Trophoblast cell (in vitro differentiated cells and primary cell): ENCODE measurements around the gene CERS6.

Source experiments
- DNase-seq, 2 donors: peaks; one replicate each; pipeline ENCODE4 v3.0.0-alpha.2; 2016
- H2AFZ ChIP-seq: 2 replicates; pipeline ENCODE4 v1.6.1; 2013; ENCODE audit warnings: low read length, moderate library complexity, mild to moderate bottlenecking; ENCODE audit not compliant: insufficient read depth, poor library complexity
- H2AK5ac ChIP-seq: 2 replicates; pipeline ENCODE4 v1.6.1; 2013; ENCODE audit warnings: mild to moderate bottlenecking, low read length
- H2BK120ac ChIP-seq: 2 replicates; pipeline ENCODE4 v1.6.1; 2013; ENCODE audit warnings: low read length, mild to moderate bottlenecking, moderate library complexity; ENCODE audit not compliant: insufficient read depth, poor library complexity
- H2BK12ac ChIP-seq: 2 replicates; pipeline ENCODE4 v1.6.1; 2013; ENCODE audit warnings: mild to moderate bottlenecking, low read length, moderate library complexity
- H2BK5ac ChIP-seq: 2 replicates; pipeline ENCODE4 v1.6.1; 2013; ENCODE audit warnings: low read length, low read depth, moderate library complexity, mild to moderate bottlenecking; ENCODE audit not compliant: poor library complexity
- H3K14ac ChIP-seq: 2 replicates; pipeline ENCODE4 v1.6.1; 2013; ENCODE audit warnings: mild to moderate bottlenecking, low read length
- H3K18ac ChIP-seq: 2 replicates; pipeline ENCODE4 v1.6.1; 2013; ENCODE audit warnings: mild to moderate bottlenecking, low read length
- H3K23ac ChIP-seq: 2 replicates; pipeline ENCODE4 v1.6.1; 2013; ENCODE audit warnings: low read length
- H3K27ac ChIP-seq: 2 replicates; pipeline ENCODE4 v1.5.1; 2013; ENCODE audit warnings: low read depth, mild to moderate bottlenecking, inconsistent platforms, low read length, moderate library complexity
- H3K27me3 ChIP-seq: 2 replicates; pipeline ENCODE4 v1.6.1; 2013; ENCODE audit warnings: inconsistent platforms, mild to moderate bottlenecking, low read length, moderate library complexity; ENCODE audit not compliant: insufficient read depth
- H3K36me3 ChIP-seq, 2 experiments: 1 replicate in 1 of 2; 2 replicates in 1 of 2; pipeline ENCODE4 v1.6.1; 2013; ENCODE audit warnings: low read length in 2 of 2, mild to moderate bottlenecking in 2 of 2, moderate library complexity in 1 of 2; ENCODE audit not compliant: insufficient read depth in 2 of 2, control insufficient read depth in 1 of 2
- H3K4ac ChIP-seq: 2 replicates; pipeline ENCODE4 v1.6.1; 2013; ENCODE audit warnings: low read depth, mild to moderate bottlenecking, low read length, moderate library complexity
- H3K4me1 ChIP-seq, 2 experiments: 1 replicate in 1 of 2; 2 replicates in 1 of 2; pipeline ENCODE4 v1.6.1; 2013; ENCODE audit warnings: low read length in 2 of 2, mild to moderate bottlenecking in 2 of 2, moderate library complexity in 1 of 2; ENCODE audit not compliant: insufficient read depth in 2 of 2, control insufficient read depth in 1 of 2
- H3K4me2 ChIP-seq: 2 replicates; pipeline ENCODE4 v1.6.1; 2013; ENCODE audit warnings: inconsistent platforms, mild to moderate bottlenecking, low read length, moderate library complexity
- H3K4me3 ChIP-seq: 2 replicates; pipeline ENCODE4 v1.5.1; 2013; ENCODE audit warnings: mild to moderate bottlenecking, low read depth, low read length, inconsistent platforms
- H3K79me1 ChIP-seq: one replicate; pipeline ENCODE4 v1.6.1; 2013; ENCODE audit warnings: low read length
- H3K79me2 ChIP-seq: 2 replicates; pipeline ENCODE4 v1.6.1; 2013; ENCODE audit warnings: low read length, mild to moderate bottlenecking; ENCODE audit not compliant: control insufficient read depth, insufficient read depth, poor library complexity
- H3K9ac ChIP-seq: 2 replicates; pipeline ENCODE4 v1.6.1; 2013; ENCODE audit warnings: mild to moderate bottlenecking, low read length
- H3K9me3 ChIP-seq: 2 replicates; pipeline ENCODE4 v1.6.1; 2013; ENCODE audit warnings: low read depth, mild to moderate bottlenecking, control low read depth, inconsistent platforms, low read length; ENCODE audit not compliant: insufficient read depth
- H4K12ac ChIP-seq: 2 replicates; pipeline ENCODE4 v1.6.1; 2013; ENCODE audit warnings: low read depth, mild to moderate bottlenecking, low read length, moderate library complexity
- H4K8ac ChIP-seq: 2 replicates; pipeline ENCODE4 v1.6.1; 2013; ENCODE audit warnings: low read depth, mild to moderate bottlenecking, low read length, moderate library complexity
- H4K91ac ChIP-seq: one replicate; pipeline ENCODE4 v1.6.1; 2013; ENCODE audit warnings: low read depth, mild to moderate bottlenecking, low read length, moderate library complexity
- WGBS: extraction: QIAGEN DNeasy Blood & Tissue Kit; methylation state at CpG from one replicate; pipeline ENCODE4 v1.1.7; 2013; ENCODE audit warnings: missing lambda C conversion rate; ENCODE audit not compliant: insufficient read length, insufficient coverage; ENCODE audit errors: extremely low coverage; 5-methylcytosine and 5-hydroxymethylcytosine counted together

Gene CERS6

GRCh38 chr2:168503901-168504300, 47.8 kb downstream of the CERS6 start:
- no peak overlapping the region for H3K4me2 ChIP-seq
- no peak overlapping the region for H4K91ac ChIP-seq
- no CpG with 5 or more reads among the region's 3 CpGs for WGBS
- no peaks in the 10 kb centered on the region for H3K36me3 ChIP-seq
- no peak overlapping the region for H2BK5ac ChIP-seq
- no peak overlapping the region for H2BK120ac ChIP-seq
- H2BK12ac ChIP-seq, result no peak overlapping the region
- no peak overlapping the region for H4K12ac ChIP-seq
- no peaks in the 10 kb centered on the region for H3K27me3 ChIP-seq
- H3K18ac ChIP-seq, result no peak overlapping the region
- no peak overlapping the region for H3K4me3 ChIP-seq
- H3K79me2 ChIP-seq, result no peaks in the 10 kb centered on the region
- no peak overlapping the region for H3K27ac ChIP-seq
- no peak overlapping the region for H4K8ac ChIP-seq
- no peak overlapping the region for H3K4ac ChIP-seq
- no peak overlapping the region for H2AFZ ChIP-seq
- no peak overlapping the region for H3K14ac ChIP-seq
- no peak overlapping the region for H3K9ac ChIP-seq
- no peaks in the 10 kb centered on the region for H3K9me3 ChIP-seq
- no peak overlapping the region for H2AK5ac ChIP-seq
- no peaks in the 10 kb centered on the region for H3K4me1 ChIP-seq
- DNase-seq, result no peak
- no peak overlapping the region for H3K23ac ChIP-seq
- no peaks in the 10 kb centered on the region for H3K79me1 ChIP-seq

DNA sequence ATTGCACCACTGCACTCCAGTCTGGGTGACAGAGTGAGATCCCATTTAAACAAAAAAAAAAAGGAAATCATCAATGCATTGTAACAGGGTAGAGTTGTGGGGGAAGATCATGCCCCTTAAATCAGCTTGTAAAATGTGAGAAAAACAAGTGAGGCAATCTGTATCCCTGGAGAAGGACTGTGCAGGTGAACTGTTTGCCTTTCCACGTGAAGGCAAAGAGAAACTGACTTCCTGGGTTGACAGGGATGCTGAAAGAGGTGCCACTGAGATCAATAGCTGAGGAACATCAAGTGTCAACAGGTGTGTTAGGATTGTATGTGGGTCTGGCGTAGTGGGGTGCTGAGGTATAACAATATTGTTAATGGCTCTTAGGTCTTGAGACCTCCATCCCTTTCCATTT, 48.3 kb downstream of the CERS6 start:
- Histone ChIP-seq H3K4me3 (no peak overlapping the region), H3K4me2 (no peak overlapping the region), H2AK5ac (no peak overlapping the region), H2BK5ac (no peak overlapping the region), H2BK12ac (no peak overlapping the region), H3K27ac (no peak overlapping the region), H3K9ac (no peak overlapping the region), H3K18ac (no peak overlapping the region), H2BK120ac (no peak overlapping the region), H4K91ac (no peak overlapping the region), H2AFZ (no peak overlapping the region), H4K8ac (no peak overlapping the region), H3K9me3 (no peaks in the 10 kb centered on the region), H4K12ac (no peak overlapping the region), H3K36me3 (no peaks in the 10 kb centered on the region), H3K23ac (no peak overlapping the region), H3K79me2 (no peaks in the 10 kb centered on the region), H3K4ac (no peak overlapping the region), H3K79me1 (no peaks in the 10 kb centered on the region), H3K4me1 (no peaks in the 10 kb centered on the region), H3K14ac (no peak overlapping the region), H3K27me3 (no peaks in the 10 kb centered on the region)
- WGBS, result no CpG with 5 or more reads among the region's 2 CpGs
- DNase-seq, result no peak

GRCh38 chr2:168510125-168510756, 54.2 kb downstream of the CERS6 start:
- H3K18ac ChIP-seq, result no peak overlapping the region
- no peak overlapping the region for H4K91ac ChIP-seq
- no peaks in the 10 kb centered on the region for H3K9me3 ChIP-seq
- H3K27ac ChIP-seq, result no peak overlapping the region
- H3K4ac ChIP-seq, result no peak overlapping the region
- no peak overlapping the region for H2AK5ac ChIP-seq
- no peak overlapping the region for H2BK5ac ChIP-seq
- no peak for DNase-seq
- H4K8ac ChIP-seq, result no peak overlapping the region
- H3K9ac ChIP-seq, result no peak overlapping the region
- no peaks in the 10 kb centered on the region for H3K36me3 ChIP-seq
- H3K79me2 ChIP-seq, result no peaks in the 10 kb centered on the region
- no peak overlapping the region for H2BK12ac ChIP-seq
- no peak overlapping the region for H3K23ac ChIP-seq
- H3K4me2 ChIP-seq, result no peak overlapping the region
- WGBS, result no CpG with 5 or more reads among the region's 6 CpGs
- no peak overlapping the region for H2AFZ ChIP-seq
- H3K4me1 ChIP-seq, result peaks cover 0 to 4% of the 10 kb centered on the region in 2 experiments
- H3K27me3 ChIP-seq, result no peaks in the 10 kb centered on the region
- H3K79me1 ChIP-seq, result no peaks in the 10 kb centered on the region
- H3K14ac ChIP-seq, result no peak overlapping the region
- no peak overlapping the region for H4K12ac ChIP-seq
- H2BK120ac ChIP-seq, result no peak overlapping the region
- no peak overlapping the region for H3K4me3 ChIP-seq

- no peak overlapping the region for H2AK5ac ChIP-seq
- no peak overlapping the region for H2AFZ ChIP-seq
- no CpG with 5 or more reads among the region's 1 CpG for WGBS
- no peaks in the 10 kb centered on the region for H3K79me1 ChIP-seq
- H4K12ac ChIP-seq, result no peak overlapping the region
- no peak overlapping the region for H2BK120ac ChIP-seq
- no peak for DNase-seq
- no peak overlapping the region for H3K14ac ChIP-seq
- no peaks in the 10 kb centered on the region for H3K36me3 ChIP-seq
- no peak overlapping the region for H3K4me3 ChIP-seq
- no peak overlapping the region for H3K9ac ChIP-seq
- H3K9me3 ChIP-seq, result no peaks in the 10 kb centered on the region
- no peak overlapping the region for H2BK12ac ChIP-seq
- no peak overlapping the region for H3K27ac ChIP-seq
- H3K4me1 ChIP-seq, result peaks cover 5 to 12% of the 10 kb centered on the region in 2 experiments
- no peak overlapping the region for H3K23ac ChIP-seq
- H4K8ac ChIP-seq, result no peak overlapping the region
- no peak overlapping the region for H3K4ac ChIP-seq
- no peaks in the 10 kb centered on the region for H3K27me3 ChIP-seq
- no peak overlapping the region for H3K4me2 ChIP-seq
- no peak overlapping the region for H3K18ac ChIP-seq
- no peaks in the 10 kb centered on the region for H3K79me2 ChIP-seq
- H2BK5ac ChIP-seq, result no peak overlapping the region
- H4K91ac ChIP-seq, result no peak overlapping the region
These were observed 58.6 kb downstream of the CERS6 start for GRCh38 chr2:168514692-168515091.
